GM21737 (cell line): ENCODE data around the gene RRP36.

Experiments
- ATAC-seq: cut with Tn5 transposase; IDR thresholded peaks from one replicate; pipeline ENCODE4 v1.9.1; 2021; ENCODE audit warnings: mild to moderate bottlenecking, moderate library complexity; ENCODE audit not compliant: unreplicated experiment

Gene RRP36

GRCh38 chr6:43006251-43006650, 15.2 kb upstream of the RRP36 start:
- ATAC-seq: no peak

- ATAC-seq: no peak
Observed at GRCh38 chr6:43007126-43007525, 14.3 kb upstream of the RRP36 start.

- ATAC-seq: no peak
Observed at GRCh38 chr6:43009124-43009523, 12.3 kb upstream of the RRP36 start.

- no peak for ATAC-seq
Observed at GRCh38 chr6:43011207-43011606, 10.2 kb upstream of the RRP36 start.

- no peak for ATAC-seq
Observed at GRCh38 chr6:43012364-43012763, 9.1 kb upstream of the RRP36 start.

GRCh38 chr6:43013097-43013842, 8.2 kb upstream of the RRP36 start:
- peak; percentile 13 for ATAC-seq

GRCh38 chr6:43013843-43014433, 7.5 kb upstream of the RRP36 start, which contains the start of the genes KLHDC3 and MEA1:
Gene KLHDC3, plus strand, starts transcription at chr6:43014249. Its CDS starts 2,944 bp downstream, at chr6:43017193.
Gene MEA1, minus strand, starts transcription at chr6:43013946. Its CDS starts 133 bp downstream, at chr6:43013813.
- peak; percentile 86 for ATAC-seq

GRCh38 chr6:43014434-43014909, 7.0 kb upstream of the RRP36 start:
- ATAC-seq: no peak

GRCh38 chr6:43016176-43016942, 5.1 kb upstream of the RRP36 start:
- no peak for ATAC-seq

- no peak for ATAC-seq
Observed at GRCh38 chr6:43016943-43017334, 4.5 kb upstream of the RRP36 start.

GRCh38 chr6:43019152-43019551, 2.3 kb upstream of the RRP36 start:
- ATAC-seq: no peak

- ATAC-seq: no peak
Observed at GRCh38 chr6:43020052-43020705, 1.2 kb upstream of the RRP36 start.

GRCh38 chr6:43020847-43021246, 576 bp upstream of the RRP36 start:
- ATAC-seq: no peak

- no peak for ATAC-seq
Observed at GRCh38 chr6:43024436-43024835, 3.0 kb downstream of the RRP36 start.

GRCh38 chr6:43026365-43026764, 4.9 kb downstream of the RRP36 start:
- ATAC-seq: no peak

GRCh38 chr6:43029120-43029519, 7.7 kb downstream of the RRP36 start:
- no peak for ATAC-seq

GRCh38 chr6:43032326-43032725, 10.9 kb downstream of the RRP36 start:
- no peak for ATAC-seq

- no peak for ATAC-seq
Observed at GRCh38 chr6:43033496-43034189, 12.2 kb downstream of the RRP36 start.

- ATAC-seq: no peak
Observed at GRCh38 chr6:43034190-43034525, 12.7 kb downstream of the RRP36 start.

GRCh38 chr6:43035495-43036194, 14.2 kb downstream of the RRP36 start:
- no peak for ATAC-seq
